Gastrocnemius medialis (tissue), 4 donors: ENCODE measurements around the gene AVEN. TPM values are rescaled to one million over a fixed set of nuclear protein-coding genes. Genes with fewer than 3 reads are reported as not detected.

Experiments
- ATAC-seq, 2 donors: fragments of 150-250 bp; one replicate each; pipeline ENCODE4 v1.9.1; 2016
- DNase-seq, 2 donors: peaks; one replicate each; pipeline ENCODE4 v3.0.0-alpha.2; 2019
- H3K27ac ChIP-seq, 4 donors: fragments of 200-600 bp; sonication (generic); 1 replicate in 1 of 4; 2 replicates in 3 of 4; pipeline ENCODE4 v1.5.1; 2016 to 2018; ENCODE audit warnings: mild to moderate bottlenecking in 2 of 4, moderate library complexity in 1 of 4
- H3K27me3 ChIP-seq, 3 donors: fragments of 200-600 bp; sonication (generic) in 2 of 3; 1 replicate in 1 of 3; 2 replicates in 2 of 3; pipeline versions ENCODE4 v1.5.1 to v1.6.0; 2016 to 2019; ENCODE audit warnings: mild to moderate bottlenecking in 1 of 3, moderate library complexity in 1 of 3
- H3K36me3 ChIP-seq, 2 donors: fragments of 200-600 bp; sonication (generic) in 1 of 2; one replicate each; pipeline ENCODE4 v1.5.1; 2017 to 2018
- H3K4me1 ChIP-seq, 2 donors: fragments of 200-600 bp; sonication (generic) in 1 of 2; one replicate each; pipeline ENCODE4 v1.5.1; 2016 to 2017; ENCODE audit warnings: mild to moderate bottlenecking in 2 of 2
- H3K4me3 ChIP-seq, 4 donors: fragments of 200-600 bp; sonication (generic) in 3 of 4; 1 replicate in 1 of 4; 2 replicates in 3 of 4; pipeline ENCODE4 v1.5.1; 2016 to 2019; ENCODE audit warnings: mild to moderate bottlenecking in 2 of 4
- H3K9me3 ChIP-seq, 3 donors: fragments of 200-600 bp; sonication (generic) in 2 of 3; 1 replicate in 1 of 3; 2 replicates in 2 of 3; pipeline ENCODE4 v1.5.1; 2016 to 2019
- CTCF ChIP-seq, 5 experiments: fragments of 450-650 bp in 3 of 5; fragments of 200-600 bp in 2 of 5; sonication (generic) in 2 of 5; IDR thresholded peaks in 4 of 5; conservative IDR thresholded peaks in 1 of 5; 1 replicate in 4 of 5; 2 replicates in 1 of 5; pipeline ENCODE4 v1.5.1; 2016 to 2019; ENCODE audit warnings: antibody characterized with exemption in 5 of 5, mild to moderate bottlenecking in 3 of 5, moderate library complexity in 3 of 5
- POLR2A ChIP-seq, 2 donors: fragments of 450-650 bp; IDR thresholded peaks; one replicate each; pipeline ENCODE4 v1.6.1; 2017; ENCODE audit warnings: antibody characterized with exemption in 2 of 2, mild to moderate bottlenecking in 2 of 2, moderate library complexity in 2 of 2
- in situ Hi-C, 4 donors: fragments of 200-750 bp; cut with MboI; loops; one replicate each; pipeline versions ENCODE4 v1.15.0 to v1.8.0; 2017; ENCODE audit warnings: low sequenced_read_pairs in 4 of 4
- intact Hi-C: fragments of 100-400 bp; cut with DNase I; formaldehyde crosslinking; loops from one replicate; pipeline ENCODE4 v1.15.1; 2023; ENCODE audit warnings: low total_unique reads
- total RNA-seq, 4 donors: library from RNA; depleted of rRNA; stranded (reverse); fragments of >200 nt; gene quantifications; one replicate each; pipeline versions ENCODE4 v1.1.0 to v1.2.3, GENCODE V29; 2016

AVEN gene
- total RNA-seq, 4 donors from 2014 or later, result 17.4 to 36.2 (median 21.5) TPM

GRCh38 chr15:34064438-34064837 is 25.4 kb upstream of the AVEN start:
- no peaks in the 10 kb centered on the region for H3K27me3 ChIP-seq
- intact Hi-C loops, result loop anchor here (5.0 kb wide), 1 partner anchor 523 kb away; no protein-coding TSS in a partner anchor
- in situ Hi-C loops, result loop anchor here (5.0 to 25.0 kb wide), 4 partner anchors 148 to 298 kb away; partner anchors contain the start of genes KATNBL1 (in 3 of the 4) and LPCAT4 (in 1 of the 4)
- ATAC-seq (no peak), DNase-seq (no peak)
- no peak overlapping the region for H3K27ac ChIP-seq
- TF ChIP-seq POLR2A (IDR thresholded peaks at IDR 0.05), result no peak
- H3K4me3 ChIP-seq, result no peak overlapping the region
- no peaks in the 10 kb centered on the region for H3K36me3 ChIP-seq
- peaks cover 0 to 6% of the 10 kb centered on the region in 2 donors for H3K4me1 ChIP-seq
- no peaks in the 10 kb centered on the region for H3K9me3 ChIP-seq

GRCh38 chr15:34059946-34060345 is 20.9 kb upstream of the AVEN start:
- no peak overlapping the region for H3K4me3 ChIP-seq
- H3K27ac ChIP-seq, result no peak overlapping the region
- ATAC-seq, result no peak
- H3K27me3 ChIP-seq, result no peaks in the 10 kb centered on the region
- H3K36me3 ChIP-seq, result no peaks in the 10 kb centered on the region
- intact Hi-C loops (loop anchor here (5.0 kb wide), 1 partner anchor 527 kb away; no protein-coding TSS in a partner anchor), in situ Hi-C loops (loop anchor here (5.0 to 25.0 kb wide), 4 partner anchors 152 to 302 kb away; partner anchors contain the start of genes KATNBL1 (in 3 of the 4) and LPCAT4 (in 1 of the 4))
- H3K9me3 ChIP-seq, result no peaks in the 10 kb centered on the region
- no peak for TF ChIP-seq POLR2A (IDR thresholded peaks at IDR 0.05)
- TF ChIP-seq CTCF (IDR thresholded peaks at IDR 0.05 in 4 of 5, conservative IDR thresholded peaks at IDR 0.05 in 1 of 5), result no peak
- DNase-seq, result no peak
- H3K4me1 ChIP-seq, result peaks cover 0 to 6% of the 10 kb centered on the region in 2 donors

GRCh38 chr15:34059476-34059875 is 20.5 kb upstream of the AVEN start:
- Histone ChIP-seq H3K9me3 (no peaks in the 10 kb centered on the region), H3K27me3 (no peaks in the 10 kb centered on the region), H3K36me3 (no peaks in the 10 kb centered on the region), H3K4me1 (peaks cover 0 to 6% of the 10 kb centered on the region in 2 donors), H3K4me3 (no peak overlapping the region), H3K27ac (no peak overlapping the region)
- in situ Hi-C loops (loop anchor here in 1 of 4 donors (25.0 kb wide), 1 partner anchor 303 kb away; the partner anchor contains the start of gene LPCAT4), intact Hi-C loops (no loop called here)
- TF ChIP-seq CTCF (IDR thresholded peaks at IDR 0.05 in 4 of 5, conservative IDR thresholded peaks at IDR 0.05 in 1 of 5) (no peak), POLR2A (IDR thresholded peaks at IDR 0.05) (no peak)
- ATAC-seq, result no peak
- no peak for DNase-seq

GRCh38 chr15:34056911-34057310 is 17.9 kb upstream of the AVEN start:
- in situ Hi-C loops (loop anchor here in 1 of 4 donors (25.0 kb wide), 1 partner anchor 305 kb away; the partner anchor contains the start of gene LPCAT4), intact Hi-C loops (no loop called here)
- H3K4me1 ChIP-seq, result peaks cover 0 to 4% of the 10 kb centered on the region in 2 donors
- ATAC-seq (no peak), DNase-seq (no peak)
- H3K27ac ChIP-seq, result no peak overlapping the region
- no peaks in the 10 kb centered on the region for H3K9me3 ChIP-seq
- H3K4me3 ChIP-seq, result no peak overlapping the region
- no peaks in the 10 kb centered on the region for H3K36me3 ChIP-seq
- no peaks in the 10 kb centered on the region for H3K27me3 ChIP-seq
- TF ChIP-seq CTCF (IDR thresholded peaks at IDR 0.05 in 4 of 5, conservative IDR thresholded peaks at IDR 0.05 in 1 of 5), result no peak
- no peak for TF ChIP-seq POLR2A (IDR thresholded peaks at IDR 0.05)

DNA sequence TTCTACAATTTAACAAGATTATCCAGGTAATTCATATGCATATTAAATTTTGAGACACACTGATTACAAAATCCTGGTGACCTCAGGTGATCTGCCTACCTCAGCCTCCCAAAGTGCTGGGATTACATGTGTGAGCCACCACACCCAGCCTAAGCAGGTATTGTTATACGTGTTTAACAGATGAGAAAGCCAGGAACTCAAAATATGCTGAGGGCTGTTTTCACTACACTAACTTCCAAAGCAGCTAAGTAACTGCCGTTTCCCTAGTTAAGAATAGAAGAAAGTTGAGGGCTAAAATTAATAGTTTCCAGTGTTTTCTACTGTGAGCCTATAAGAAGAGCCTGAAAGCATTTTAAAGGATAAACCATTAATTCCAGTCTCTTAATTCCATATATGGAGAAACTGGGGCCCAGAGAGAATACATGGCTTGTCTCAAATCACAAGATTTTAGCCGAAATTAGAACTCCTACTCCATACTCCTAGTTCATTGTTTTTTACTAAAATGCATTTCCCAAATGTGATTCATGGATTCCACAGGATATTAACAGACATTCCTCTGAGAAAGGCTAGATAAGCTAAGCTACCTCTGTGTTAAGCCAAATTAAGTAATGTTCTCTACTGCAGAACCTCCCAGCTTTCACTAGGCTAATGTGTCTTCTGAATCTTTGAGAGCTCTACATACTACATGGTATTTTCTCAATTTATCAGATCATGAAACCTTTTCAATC is 17.0 kb upstream of the AVEN start:
- ATAC-seq (no peak), DNase-seq (no peak)
- Histone ChIP-seq H3K4me3 (no peak overlapping the region), H3K9me3 (no peaks in the 10 kb centered on the region), H3K27me3 (no peaks in the 10 kb centered on the region), H3K27ac (no peak overlapping the region), H3K4me1 (no peaks in the 10 kb centered on the region), H3K36me3 (no peaks in the 10 kb centered on the region)
- in situ Hi-C loops (loop anchor here in 1 of 4 donors (25.0 kb wide), 1 partner anchor 306 kb away; the partner anchor contains the start of gene LPCAT4), intact Hi-C loops (no loop called here)
- no peak for TF ChIP-seq CTCF (IDR thresholded peaks at IDR 0.05 in 4 of 5, conservative IDR thresholded peaks at IDR 0.05 in 1 of 5)
- no peak for TF ChIP-seq POLR2A (IDR thresholded peaks at IDR 0.05)
